Astrocyte (in vitro differentiated cells and primary cell): ENCODE results near the gene FAM237A. TPM values are rescaled to one million over a fixed set of nuclear protein-coding genes. Genes with fewer than 3 reads are reported as not detected.

Experiments used
- DNase-seq: peaks from one replicate; pipeline ENCODE4 v3.0.0-alpha.2; 2010; ENCODE audit warnings: low read depth
- FAIRE-seq: peaks from 2 replicates; lab custom pipeline; 2011; peaks lifted over from hg19 to GRCh38; lab: Jason Lieb, UNC
- H2AFZ ChIP-seq: 2 replicates; pipeline ENCODE4 v1.6.0; 2012; ENCODE audit warnings: low read depth, low read length, inconsistent platforms
- H3K27ac ChIP-seq: 2 replicates; pipeline ENCODE4 v1.5.1; 2011; ENCODE audit warnings: low read depth, low read length, inconsistent platforms
- H3K27me3 ChIP-seq: 2 replicates; pipeline ENCODE4 v1.6.0; 2011; ENCODE audit warnings: low read length, inconsistent platforms; ENCODE audit not compliant: insufficient read depth
- H3K36me3 ChIP-seq: 2 replicates; pipeline ENCODE4 v1.5.1; 2011; ENCODE audit warnings: low read length, inconsistent platforms; ENCODE audit not compliant: insufficient read depth
- H3K4me1 ChIP-seq: 2 replicates; pipeline ENCODE4 v1.5.1; 2011; ENCODE audit warnings: low read length, inconsistent platforms; ENCODE audit not compliant: insufficient read depth
- H3K4me2 ChIP-seq: 2 replicates; pipeline ENCODE4 v1.6.0; 2012; ENCODE audit warnings: low read length, inconsistent platforms
- H3K4me3 ChIP-seq: 2 replicates; pipeline ENCODE4 v1.5.1; 2011; ENCODE audit warnings: low read depth, mild to moderate bottlenecking, low read length, inconsistent platforms; ENCODE audit not compliant: insufficient read depth
- H3K79me2 ChIP-seq: 2 replicates; pipeline ENCODE4 v1.6.0; 2012; ENCODE audit warnings: mild to moderate bottlenecking, low read length, inconsistent platforms; ENCODE audit not compliant: insufficient read depth
- H3K9ac ChIP-seq: 2 replicates; pipeline ENCODE4 v1.6.0; 2012; ENCODE audit warnings: mild to moderate bottlenecking, low read length, inconsistent platforms
- H3K9me3 ChIP-seq: 2 replicates; pipeline ENCODE4 v1.5.1; 2012; ENCODE audit warnings: low read depth, mild to moderate bottlenecking, low read length, inconsistent platforms; ENCODE audit not compliant: insufficient read depth
- H4K20me1 ChIP-seq: 2 replicates; pipeline ENCODE4 v1.6.0; 2012; ENCODE audit warnings: low read length, inconsistent platforms; ENCODE audit not compliant: insufficient read depth
- H3K27ac Mint-ChIP-seq: one replicate; pipeline ENCODE4 v1.8.0; 2021; ENCODE audit warnings: mild to moderate bottlenecking, mixed read lengths; ENCODE audit not compliant: unreplicated experiment
- H3K27me3 Mint-ChIP-seq: one replicate; pipeline ENCODE4 v1.8.0; 2021; ENCODE audit warnings: low read depth, mixed read lengths; ENCODE audit not compliant: unreplicated experiment
- H3K36me3 Mint-ChIP-seq: one replicate; pipeline ENCODE4 v1.8.0; 2021; ENCODE audit warnings: low read depth, mixed read lengths; ENCODE audit not compliant: unreplicated experiment
- H3K4me1 Mint-ChIP-seq: one replicate; pipeline ENCODE4 v1.8.0; 2021; ENCODE audit warnings: low read depth, mixed read lengths; ENCODE audit not compliant: unreplicated experiment
- H3K4me3 Mint-ChIP-seq: one replicate; pipeline ENCODE4 v1.8.0; 2021; ENCODE audit warnings: mild to moderate bottlenecking, moderate library complexity, mixed read lengths; ENCODE audit not compliant: unreplicated experiment
- H3K9me3 Mint-ChIP-seq: one replicate; pipeline ENCODE4 v1.8.0; 2021; ENCODE audit warnings: mild to moderate bottlenecking, mixed read lengths; ENCODE audit not compliant: unreplicated experiment
- EZH2 ChIP-seq: IDR thresholded peaks from 2 replicates; pipeline ENCODE4 v1.6.1; 2012; ENCODE audit warnings: mild to moderate bottlenecking, low read length, inconsistent platforms; ENCODE audit not compliant: insufficient read depth
- total RNA-seq: library from RNA; stranded (reverse); gene quantifications from 2 replicates; pipeline ENCODE4 v1.2.1, GENCODE V29; 2021
- TF ChIP-seq, protein P1 (sequence below): IDR thresholded peaks from 2 replicates; pipeline ENCODE4 v1.5.1; 2011; ENCODE audit warnings: low read depth, mild to moderate bottlenecking, inconsistent platforms, low read length, moderate library complexity; ENCODE audit not compliant: insufficient read depth

FAM237A gene
- total RNA-seq, 1 donor from 2014 or later = not detected

DNA sequence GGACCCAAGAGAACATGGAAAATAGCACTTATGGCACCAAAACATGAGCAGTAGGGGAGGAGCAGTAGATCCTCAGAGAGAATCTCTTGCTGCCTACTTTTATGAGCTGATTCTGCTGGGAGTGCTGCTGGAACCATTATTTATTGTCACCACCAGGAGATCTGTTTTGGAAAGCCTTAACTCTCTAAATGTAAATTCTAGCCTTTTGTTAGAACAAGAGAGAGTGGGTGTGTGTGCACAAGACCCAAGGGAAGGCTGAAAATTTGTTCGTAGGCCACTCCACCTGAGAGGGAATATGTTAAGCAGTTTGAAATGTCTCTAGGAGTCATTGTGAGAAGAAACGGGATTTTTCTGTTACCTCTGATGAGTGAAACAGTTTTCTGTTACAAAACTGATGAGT lies 16.2 kb upstream of the FAM237A start:
- no peaks in the 10 kb centered on the region for H4K20me1 ChIP-seq
- H3K4me1 Mint-ChIP-seq = no peaks in the 10 kb centered on the region
- H3K4me1 ChIP-seq = no peaks in the 10 kb centered on the region
- no peaks in the 10 kb centered on the region for H3K27me3 ChIP-seq
- no peaks in the 10 kb centered on the region for H3K9me3 Mint-ChIP-seq
- H3K36me3 ChIP-seq = no peaks in the 10 kb centered on the region
- no peak overlapping the region for H3K4me3 Mint-ChIP-seq
- FAIRE-seq = no peak
- H3K4me3 ChIP-seq = no peak overlapping the region
- H3K79me2 ChIP-seq = no peaks in the 10 kb centered on the region
- no peaks in the 10 kb centered on the region for H3K27me3 Mint-ChIP-seq
- TF ChIP-seq, protein P1, sequence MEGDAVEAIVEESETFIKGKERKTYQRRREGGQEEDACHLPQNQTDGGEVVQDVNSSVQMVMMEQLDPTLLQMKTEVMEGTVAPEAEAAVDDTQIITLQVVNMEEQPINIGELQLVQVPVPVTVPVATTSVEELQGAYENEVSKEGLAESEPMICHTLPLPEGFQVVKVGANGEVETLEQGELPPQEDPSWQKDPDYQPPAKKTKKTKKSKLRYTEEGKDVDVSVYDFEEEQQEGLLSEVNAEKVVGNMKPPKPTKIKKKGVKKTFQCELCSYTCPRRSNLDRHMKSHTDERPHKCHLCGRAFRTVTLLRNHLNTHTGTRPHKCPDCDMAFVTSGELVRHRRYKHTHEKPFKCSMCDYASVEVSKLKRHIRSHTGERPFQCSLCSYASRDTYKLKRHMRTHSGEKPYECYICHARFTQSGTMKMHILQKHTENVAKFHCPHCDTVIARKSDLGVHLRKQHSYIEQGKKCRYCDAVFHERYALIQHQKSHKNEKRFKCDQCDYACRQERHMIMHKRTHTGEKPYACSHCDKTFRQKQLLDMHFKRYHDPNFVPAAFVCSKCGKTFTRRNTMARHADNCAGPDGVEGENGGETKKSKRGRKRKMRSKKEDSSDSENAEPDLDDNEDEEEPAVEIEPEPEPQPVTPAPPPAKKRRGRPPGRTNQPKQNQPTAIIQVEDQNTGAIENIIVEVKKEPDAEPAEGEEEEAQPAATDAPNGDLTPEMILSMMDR = no peak
- no peak for TF ChIP-seq EZH2
- H3K9ac ChIP-seq = no peak overlapping the region
- H3K27ac Mint-ChIP-seq = no peak overlapping the region
- H3K4me2 ChIP-seq = no peak overlapping the region
- no peaks in the 10 kb centered on the region for H3K36me3 Mint-ChIP-seq
- no peak overlapping the region for H2AFZ ChIP-seq
- no peaks in the 10 kb centered on the region for H3K9me3 ChIP-seq
- DNase-seq = no peak
- no peak overlapping the region for H3K27ac ChIP-seq

DNA sequence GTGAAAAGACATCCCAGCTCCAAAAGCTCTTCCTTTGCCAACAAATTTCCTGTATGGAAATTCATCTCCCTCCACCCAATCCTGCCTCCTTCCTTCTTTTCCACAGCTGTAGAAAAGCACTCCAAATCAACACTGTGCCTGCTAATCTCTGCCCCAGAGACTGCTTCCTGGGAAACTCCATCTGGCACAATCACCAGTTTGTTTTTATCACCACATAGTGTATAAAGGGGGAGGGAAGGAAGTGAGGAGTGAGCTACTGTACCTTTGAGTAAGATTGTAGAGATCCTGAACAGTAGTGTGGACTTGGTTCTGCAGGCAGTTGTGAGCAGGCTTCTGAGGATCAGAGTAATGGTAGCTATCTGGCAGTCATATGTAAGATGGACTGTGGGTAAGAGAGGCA lies 14.7 kb upstream of the FAM237A start:
- Histone ChIP-seq H3K27me3 (no peaks in the 10 kb centered on the region), H4K20me1 (no peaks in the 10 kb centered on the region), H2AFZ (no peak overlapping the region), H3K4me3 (no peak overlapping the region), H3K9me3 (no peaks in the 10 kb centered on the region), H3K4me2 (no peak overlapping the region), H3K36me3 (no peaks in the 10 kb centered on the region), H3K27ac (no peak overlapping the region), H3K4me1 (no peaks in the 10 kb centered on the region), H3K79me2 (no peaks in the 10 kb centered on the region), H3K9ac (no peak overlapping the region)
- Mint-ChIP-seq H3K4me1 (no peaks in the 10 kb centered on the region), H3K27ac (no peak overlapping the region), H3K36me3 (no peaks in the 10 kb centered on the region), H3K9me3 (no peaks in the 10 kb centered on the region), H3K4me3 (no peak overlapping the region), H3K27me3 (no peaks in the 10 kb centered on the region)
- no peak for TF ChIP-seq EZH2
- TF ChIP-seq, protein P1 = no peak
- FAIRE-seq (no peak), DNase-seq (no peak)

DNA sequence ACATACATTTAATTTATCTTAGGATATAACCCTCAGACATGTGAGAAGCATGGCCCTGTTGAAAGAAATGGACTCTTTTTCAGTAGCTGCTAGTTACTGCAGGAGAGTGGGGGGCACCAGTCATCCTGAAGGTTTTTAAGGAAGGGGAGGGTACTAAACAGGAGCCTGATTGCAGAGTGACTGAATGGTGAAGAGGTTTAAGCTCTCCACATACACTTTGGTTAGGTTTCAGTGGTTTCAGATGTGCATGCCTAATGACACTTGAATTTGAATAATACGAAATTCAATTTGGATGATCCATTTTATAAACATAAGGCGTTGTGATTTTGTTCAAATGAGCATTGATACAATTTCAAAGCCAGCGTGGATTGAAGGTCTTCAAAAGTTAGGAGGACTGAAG lies 10.9 kb upstream of the FAM237A start:
- Mint-ChIP-seq H3K27me3 (no peaks in the 10 kb centered on the region), H3K4me1 (no peaks in the 10 kb centered on the region), H3K9me3 (no peaks in the 10 kb centered on the region), H3K36me3 (no peaks in the 10 kb centered on the region), H3K27ac (no peak overlapping the region), H3K4me3 (no peak overlapping the region)
- Histone ChIP-seq H3K79me2 (no peaks in the 10 kb centered on the region), H3K4me2 (no peak overlapping the region), H3K9ac (no peak overlapping the region), H3K4me1 (no peaks in the 10 kb centered on the region), H3K36me3 (no peaks in the 10 kb centered on the region), H3K9me3 (no peaks in the 10 kb centered on the region), H4K20me1 (no peaks in the 10 kb centered on the region), H3K27me3 (no peaks in the 10 kb centered on the region), H3K4me3 (no peak overlapping the region), H2AFZ (no peak overlapping the region), H3K27ac (no peak overlapping the region)
- FAIRE-seq = no peak
- DNase-seq = no peak
- TF ChIP-seq, protein P1 = no peak
- no peak for TF ChIP-seq EZH2
